ENCODE results near the gene UBAP2L.

GRCh38 chr1:154171880-154172279 is 48.9 kb upstream of the UBAP2L start:
- TF ChIP-seq CTCF (conservative IDR thresholded peaks at IDR 0.05; ENCODE audit: low read depth in 2 of 2) (no peak), EZH2phosphoT487 (IDR thresholded peaks at IDR 0.05; ENCODE audit: unreplicated experiment) (no peak), POLR2AphosphoS5 (IDR thresholded peaks at IDR 0.05; ENCODE audit: low read depth) (no peak), JUNB (IDR thresholded peaks at IDR 0.05; ENCODE audit: unreplicated experiment) (no peak), EZH2 (IDR thresholded peaks at IDR 0.05; ENCODE audit: low read depth, unreplicated experiment) (no peak), REST (IDR thresholded peaks at IDR 0.05; ENCODE audit: unreplicated experiment) (no peak), NANOG (IDR thresholded peaks at IDR 0.05; ENCODE audit: borderline replicate concordance) (no peak), CREB1 (CRISPR knock-in tag; IDR thresholded peaks at IDR 0.05; ENCODE audit: low read depth) (no peak)

Measured in GM23338 (cell line).